GM18873 (cell line): ENCODE results near the gene PLCB1.
A peak's percentile ranks its signal among the peaks of the same experiment; 100 is the strongest.
"Not testable (repeated sequence)": the region's sequence is repeated elsewhere in the genome, so short reads cannot be mapped to it uniquely, and the experiment has no call there.

Source experiments
- ATAC-seq: cut with Tn5 transposase; IDR thresholded peaks from one replicate; pipeline ENCODE4 v1.9.1; 2021; ENCODE audit warnings: mild to moderate bottlenecking, moderate library complexity, moderate number of reproducible peaks; ENCODE audit not compliant: unreplicated experiment, low FRiP score

The PLCB1 gene

DNA sequence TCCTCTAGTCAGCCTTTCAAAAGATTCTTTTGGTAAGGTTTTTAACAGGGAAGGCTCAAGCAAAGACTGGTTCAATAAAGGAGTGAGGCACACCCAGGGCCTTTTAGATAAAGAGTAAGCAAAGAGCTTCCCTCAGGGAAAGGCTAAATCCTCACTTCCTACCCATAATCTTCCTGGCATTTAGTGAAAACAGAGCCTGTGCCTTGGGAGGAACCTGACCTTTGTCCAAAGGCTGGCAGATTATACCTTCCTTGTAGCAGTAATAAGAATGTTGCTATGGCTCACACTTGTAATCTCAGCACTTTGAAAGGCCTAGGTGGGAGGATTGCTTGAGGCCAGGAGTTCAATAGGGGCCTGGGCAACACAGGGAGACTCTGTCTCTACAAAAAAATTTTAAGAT is 656.8 kb downstream of the PLCB1 start:
- no peak for ATAC-seq

DNA sequence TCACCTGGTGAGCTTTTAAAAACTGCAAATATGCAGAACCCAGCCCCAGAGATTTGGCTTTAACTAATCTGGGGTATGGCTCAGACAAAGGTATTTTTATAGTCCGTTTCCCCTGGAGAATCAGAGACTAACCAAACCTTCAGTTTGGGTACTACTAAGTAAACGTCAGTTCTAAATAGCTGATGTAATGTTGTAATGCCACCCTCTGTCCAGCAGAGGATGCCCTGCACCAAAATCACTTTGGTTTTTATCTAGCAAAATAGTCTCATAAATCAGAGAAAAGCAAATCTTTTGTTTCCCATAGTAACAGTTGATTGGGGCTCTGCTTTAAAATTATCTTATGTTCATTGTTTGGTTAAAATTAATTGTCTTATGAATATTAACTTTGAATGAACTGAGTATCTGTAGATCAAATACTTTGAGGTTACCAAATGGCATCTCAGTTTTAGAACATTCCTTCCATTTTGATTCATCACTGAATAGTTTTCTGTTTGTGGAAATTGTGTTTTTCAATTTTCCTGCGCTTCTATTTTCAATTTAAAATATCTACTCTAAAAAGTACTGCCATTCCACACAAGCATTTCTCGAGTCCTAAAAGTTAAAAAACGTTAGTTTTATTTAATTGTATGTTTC is 658.5 kb downstream of the PLCB1 start:
- peak; percentile 56 for ATAC-seq

DNA sequence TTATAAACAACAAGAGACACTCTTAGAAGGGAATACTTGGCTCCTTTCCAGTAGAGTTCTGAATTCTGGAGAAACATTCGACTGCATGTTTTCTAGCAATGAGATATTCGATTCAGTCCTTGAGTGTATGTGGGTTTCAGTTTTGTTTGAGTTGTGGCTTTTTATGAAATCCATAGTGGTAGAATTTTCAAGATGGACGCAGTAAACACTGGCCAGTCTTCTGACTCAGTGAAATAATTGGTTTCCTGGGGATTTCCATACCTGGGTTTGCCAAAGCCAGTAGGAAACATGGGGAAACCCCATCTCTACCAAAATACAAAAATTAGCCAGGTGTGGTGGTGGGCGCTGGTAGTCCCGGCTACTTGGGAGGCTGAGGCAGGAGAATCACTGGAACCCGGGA is 663.3 kb downstream of the PLCB1 start:
- no peak for ATAC-seq

DNA sequence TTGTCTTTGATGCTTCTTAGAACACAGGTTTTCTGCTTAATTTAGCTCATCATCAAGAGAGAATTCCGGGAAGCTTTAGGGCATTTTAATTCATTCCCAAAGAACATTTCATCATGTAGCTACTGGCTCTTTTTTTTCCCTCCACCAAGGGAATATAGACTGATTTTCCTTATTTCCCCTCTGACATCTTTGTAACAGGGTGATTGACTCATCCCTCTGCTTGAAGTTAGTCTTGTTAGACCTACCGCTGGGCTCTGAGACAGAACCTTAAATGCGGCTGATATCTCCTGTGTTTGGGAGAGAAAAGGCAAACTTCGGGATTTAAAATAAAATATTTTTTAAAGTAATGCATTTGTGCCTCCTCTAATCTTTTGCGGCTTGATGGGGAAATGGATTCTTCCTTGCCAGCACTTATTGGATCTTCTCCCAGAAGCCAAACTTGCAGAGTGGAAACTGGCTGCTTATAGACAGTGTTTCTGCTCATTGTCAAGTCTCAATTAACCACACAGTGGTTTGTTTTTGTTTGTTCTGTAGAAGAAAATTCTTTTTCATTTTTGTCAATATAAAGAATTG is 664.1 kb downstream of the PLCB1 start:
- ATAC-seq, result no peak

DNA sequence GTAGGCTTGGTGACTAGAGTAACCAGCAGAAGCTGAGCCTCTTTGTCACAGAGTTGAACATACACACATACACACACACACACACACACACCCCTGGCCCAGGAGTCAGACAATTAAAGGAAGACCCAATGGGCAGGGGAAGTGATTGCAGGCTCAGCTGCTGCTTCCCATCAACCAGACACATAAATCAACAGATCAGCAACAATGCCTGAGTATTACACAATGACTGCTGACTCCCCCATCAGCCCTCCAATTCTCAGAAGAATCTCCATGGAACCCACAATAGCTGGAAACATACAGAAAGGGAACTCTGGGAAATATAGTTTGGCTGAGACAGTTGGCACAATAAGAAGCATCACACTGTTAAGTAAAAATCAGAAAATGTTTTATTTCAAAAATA is 666.4 kb downstream of the PLCB1 start:
- ATAC-seq, result no peak

DNA sequence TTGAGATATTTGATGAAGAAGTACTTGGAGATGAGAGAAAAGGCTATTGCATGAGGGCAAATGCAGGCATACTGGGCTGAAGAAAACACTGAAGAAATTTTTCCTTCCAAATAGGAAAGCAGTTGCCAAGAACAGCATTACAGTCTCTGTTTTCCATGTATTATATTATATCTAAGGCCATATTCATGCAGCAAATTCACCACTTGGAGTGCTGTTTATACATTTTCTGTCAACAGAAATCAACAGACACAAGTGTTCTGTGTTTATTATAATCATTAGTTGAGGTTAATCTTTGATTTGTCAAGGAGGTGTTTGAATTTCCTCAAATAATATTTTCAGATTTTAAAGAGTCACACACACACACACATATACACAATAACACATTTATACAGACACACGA is 668.0 kb downstream of the PLCB1 start:
- ATAC-seq, result no peak

DNA sequence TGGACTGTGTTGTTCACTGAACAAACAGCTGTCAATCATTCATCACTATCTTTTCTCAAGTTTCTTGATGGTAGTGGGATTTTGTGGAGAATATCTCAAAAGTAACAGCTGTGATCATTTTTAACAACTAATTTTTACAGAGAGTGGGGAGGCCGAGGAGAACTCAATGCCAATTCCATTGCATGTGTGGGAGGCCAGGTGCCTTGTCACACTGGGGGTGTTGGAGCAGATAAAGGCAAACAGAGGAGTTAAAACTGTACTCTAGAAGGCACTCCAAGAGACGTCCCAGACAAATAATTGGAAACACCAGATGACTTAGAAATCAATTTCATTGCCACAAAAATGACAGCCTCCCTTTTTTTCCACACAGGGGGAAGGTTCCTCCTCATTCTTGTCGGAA is 669.6 kb downstream of the PLCB1 start:
- no peak for ATAC-seq

DNA sequence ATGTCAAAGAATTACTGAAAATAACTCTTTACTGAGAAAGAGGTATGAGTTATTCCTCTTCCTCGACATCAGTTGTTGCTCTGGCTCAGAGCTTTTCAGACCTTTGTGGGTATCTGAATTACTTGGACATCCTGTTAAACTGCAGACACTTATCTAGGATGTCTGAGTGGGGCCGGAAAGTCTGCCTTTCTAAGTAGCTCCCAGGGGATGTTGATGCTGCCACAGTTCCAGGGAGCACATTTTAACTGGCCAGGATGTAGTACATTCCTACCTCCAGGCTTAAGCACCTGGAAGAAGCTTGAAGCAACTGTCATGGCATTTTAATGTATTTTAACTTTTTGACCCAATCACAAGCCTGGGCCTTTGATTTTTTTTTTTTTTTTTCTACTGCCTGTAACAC is 671.0 kb downstream of the PLCB1 start:
- no peak for ATAC-seq

DNA sequence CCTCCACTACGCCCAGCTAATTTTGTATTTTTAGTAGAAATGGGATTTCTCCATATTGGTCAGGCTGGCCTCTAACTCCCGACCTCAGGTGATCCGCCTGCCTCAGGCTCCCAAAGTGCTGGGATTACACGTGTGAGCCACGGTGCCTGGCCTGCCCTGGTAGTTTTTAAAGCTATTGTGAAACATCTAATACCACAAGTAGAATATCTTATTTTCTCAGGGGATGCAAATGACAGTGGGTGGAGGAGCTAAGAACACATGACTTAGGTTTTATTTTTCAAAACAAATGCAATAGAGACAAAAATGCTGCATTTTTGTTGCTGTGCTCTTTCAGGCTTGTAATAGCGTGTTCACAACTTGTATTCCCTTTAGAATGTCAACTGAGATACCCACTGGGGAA is 671.9 kb downstream of the PLCB1 start:
- no peak for ATAC-seq

DNA sequence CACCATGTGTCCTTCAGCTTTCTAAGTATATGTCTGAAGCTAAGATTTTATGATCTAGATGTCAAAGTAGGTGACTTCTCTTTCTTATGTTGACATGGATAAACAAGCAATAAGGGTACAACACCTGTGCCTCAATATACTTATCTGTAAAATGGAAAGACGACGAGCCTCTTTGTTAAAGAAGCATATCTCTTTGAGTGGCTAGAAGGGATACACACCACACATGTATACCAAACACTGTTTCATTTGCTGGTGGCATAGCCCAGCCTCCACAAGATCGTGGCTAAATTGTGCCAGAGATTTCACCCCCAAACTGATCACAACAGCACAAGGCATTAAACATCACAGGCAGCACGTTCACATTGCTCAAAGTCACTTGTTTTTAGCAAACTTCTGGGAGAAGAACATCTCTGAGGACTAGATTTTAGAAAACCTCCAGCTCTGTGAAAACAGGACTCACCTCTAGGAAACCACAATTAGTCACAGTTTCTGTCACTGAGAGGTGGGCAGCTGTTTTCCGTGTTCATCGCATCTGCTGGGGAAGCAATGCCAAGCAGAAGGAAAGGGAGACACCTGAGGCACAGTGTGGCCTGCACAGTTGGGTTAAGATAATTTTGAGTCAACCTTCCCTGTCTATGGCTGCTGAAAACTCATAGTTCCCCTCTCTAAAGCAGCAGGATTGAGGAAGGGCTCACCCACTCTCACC is 673.8 kb downstream of the PLCB1 start:
- no peak for ATAC-seq

DNA sequence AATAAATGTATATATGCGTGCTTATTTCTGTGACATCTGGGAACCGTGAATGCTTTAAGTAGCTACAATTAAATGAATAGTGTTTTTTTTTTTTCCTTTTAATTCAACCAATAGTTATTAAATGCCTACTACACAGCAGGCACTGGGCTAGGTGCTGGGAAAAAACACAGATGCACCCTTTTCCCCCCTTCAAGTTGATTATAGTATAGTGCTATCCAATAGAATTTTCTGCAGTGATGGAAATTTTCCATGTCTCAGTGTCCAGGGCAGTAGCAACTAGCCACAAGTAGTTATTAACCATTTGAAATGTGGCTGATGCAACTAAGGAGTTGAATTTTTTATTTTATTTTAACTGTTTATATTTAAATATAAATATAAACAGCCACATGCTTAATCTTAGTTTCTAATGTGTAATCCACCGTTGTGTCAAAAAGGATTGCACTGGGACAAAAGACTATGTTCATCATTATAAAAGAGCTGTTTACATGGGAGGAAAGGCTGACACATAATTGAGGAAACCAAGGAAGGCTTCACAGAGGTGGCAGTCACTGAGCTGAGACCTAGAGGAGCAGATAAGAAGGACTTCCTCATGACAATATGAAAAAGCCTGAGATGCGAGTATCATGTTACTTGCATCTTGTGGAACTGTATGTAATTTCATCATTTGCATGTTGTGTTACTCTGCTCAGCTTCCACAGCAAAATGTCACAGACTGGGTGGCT is 675.6 kb downstream of the PLCB1 start:
- ATAC-seq, result no peak

DNA sequence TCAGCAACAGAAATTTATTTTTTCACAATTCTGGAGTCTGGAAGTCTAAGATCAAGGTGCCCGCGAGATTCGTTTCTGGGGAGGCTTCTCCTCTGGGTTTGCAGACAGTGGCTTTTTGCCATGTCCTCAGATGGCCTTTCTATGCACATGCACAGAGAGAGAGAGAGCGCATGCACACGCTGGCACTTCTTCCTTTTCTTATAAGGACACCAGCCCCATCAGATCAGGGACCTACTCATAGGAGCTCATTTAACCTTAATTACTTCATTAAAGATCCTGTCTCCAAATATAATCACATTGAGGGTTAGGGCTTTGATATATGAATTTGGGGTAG is 676.1 kb downstream of the PLCB1 start:
- ATAC-seq, result no peak

DNA sequence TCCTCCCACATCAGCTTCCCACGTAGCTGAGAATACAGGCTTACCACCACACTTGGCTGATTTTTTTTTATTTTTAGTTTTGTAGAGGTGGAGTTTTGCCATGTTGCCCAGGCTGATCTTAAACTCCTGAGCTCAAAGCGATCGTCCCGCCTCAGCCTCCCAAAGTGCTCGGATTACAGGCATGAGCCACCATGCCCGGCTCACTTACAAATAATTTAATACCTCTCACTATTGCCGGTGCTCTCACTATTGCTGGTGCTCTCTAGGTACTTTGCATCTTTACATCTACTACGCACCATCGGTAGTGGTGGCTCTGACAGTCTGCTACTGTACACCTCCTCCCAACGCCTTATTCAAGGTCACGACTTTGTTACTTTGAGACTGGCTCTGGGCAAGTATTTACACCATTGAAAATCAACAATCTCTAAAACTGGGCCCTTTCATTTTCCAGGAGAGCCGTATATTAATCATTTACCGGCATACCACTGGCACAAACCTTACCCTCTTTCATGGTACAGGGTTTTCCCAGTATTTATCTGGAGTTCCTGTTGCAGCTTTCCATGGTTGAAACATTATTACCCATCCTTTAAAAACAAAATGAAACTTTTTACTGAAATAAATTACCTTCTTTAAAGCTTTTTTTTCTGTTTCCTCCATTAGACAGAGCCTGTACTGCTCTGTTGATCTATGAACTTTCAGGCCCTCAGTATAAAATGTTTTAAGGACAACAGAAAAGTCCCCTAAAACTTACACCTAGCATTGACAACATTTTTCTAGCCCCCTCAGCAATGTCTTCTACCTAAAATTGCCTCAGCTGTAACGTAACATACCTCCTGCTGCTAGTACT is 677.3 kb downstream of the PLCB1 start:
- no peak for ATAC-seq

DNA sequence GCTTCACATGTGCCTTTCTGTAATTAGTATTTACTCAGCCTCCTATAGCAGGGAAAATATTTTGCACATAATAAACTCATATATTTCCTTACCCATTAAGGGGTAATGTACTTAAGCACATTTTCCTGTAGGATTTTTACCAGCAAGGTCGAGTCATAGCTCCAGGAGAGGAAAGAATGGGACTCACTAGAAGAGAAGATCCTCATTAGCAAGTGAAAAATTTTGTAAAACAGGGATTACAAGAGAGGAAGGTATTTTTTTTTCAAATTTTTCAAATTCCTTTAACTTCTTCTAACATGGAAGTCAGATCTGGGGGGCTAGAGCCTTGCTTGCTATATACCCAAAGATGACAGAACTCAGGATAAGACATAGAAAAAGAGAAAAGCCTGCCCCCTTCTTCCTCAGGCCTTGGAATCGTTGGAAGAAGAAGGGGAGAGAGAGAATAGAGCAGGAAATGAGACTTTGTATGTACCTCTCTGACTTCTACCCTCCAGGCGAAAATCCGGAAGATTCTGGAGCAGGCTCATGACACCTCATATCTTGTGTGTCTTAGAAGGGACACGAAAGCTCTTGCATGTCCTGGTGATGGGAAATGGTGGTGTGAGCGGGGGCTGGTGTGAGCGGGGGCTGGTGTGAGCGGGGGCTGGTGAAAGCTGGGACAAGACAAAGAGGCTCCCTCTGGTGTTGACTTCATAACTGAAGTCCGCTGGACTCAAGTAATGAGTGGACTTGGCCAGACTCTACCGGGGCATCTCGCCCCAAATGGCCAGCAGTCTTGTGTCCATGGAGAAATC is 679.9 kb downstream of the PLCB1 start:
- no peak for ATAC-seq

DNA sequence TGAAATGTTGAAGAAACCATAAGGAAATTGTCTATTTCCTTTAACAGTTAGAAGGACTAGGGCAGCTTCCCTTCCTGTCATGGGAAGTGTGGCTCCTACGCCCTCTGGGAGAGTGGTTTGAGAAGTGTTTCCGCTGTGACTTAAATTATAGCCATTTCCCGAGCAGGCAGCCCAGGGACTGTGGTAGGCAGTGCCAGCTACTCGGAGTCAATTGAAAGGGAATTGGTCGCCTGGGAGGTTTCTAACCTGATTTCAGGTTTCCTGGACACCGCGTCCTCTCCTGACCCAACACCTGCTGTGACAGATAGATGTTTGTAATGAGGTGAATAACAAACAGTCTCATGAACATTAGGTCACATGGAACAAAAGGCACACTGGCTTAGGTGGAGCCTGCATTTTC is 680.8 kb downstream of the PLCB1 start:
- no peak for ATAC-seq

DNA sequence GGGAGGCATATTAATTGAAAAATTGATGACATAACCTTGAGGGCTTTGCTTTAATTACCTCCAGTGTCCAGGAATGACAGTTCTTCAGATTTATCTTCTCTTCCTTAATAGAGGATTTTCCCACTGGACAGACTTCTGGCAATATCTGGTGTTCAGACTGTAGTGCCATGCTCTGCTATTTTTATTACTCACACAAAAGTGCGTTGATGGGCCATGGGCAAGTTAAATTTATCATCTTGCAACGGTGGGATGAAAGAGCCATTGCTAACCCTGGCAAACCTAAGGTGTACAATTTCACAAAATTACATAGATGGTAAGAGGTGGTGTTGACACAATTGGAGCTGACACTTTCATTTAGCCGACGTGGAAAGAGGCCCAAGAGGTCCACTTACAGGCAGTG is 683.1 kb downstream of the PLCB1 start:
- ATAC-seq, result no peak

DNA sequence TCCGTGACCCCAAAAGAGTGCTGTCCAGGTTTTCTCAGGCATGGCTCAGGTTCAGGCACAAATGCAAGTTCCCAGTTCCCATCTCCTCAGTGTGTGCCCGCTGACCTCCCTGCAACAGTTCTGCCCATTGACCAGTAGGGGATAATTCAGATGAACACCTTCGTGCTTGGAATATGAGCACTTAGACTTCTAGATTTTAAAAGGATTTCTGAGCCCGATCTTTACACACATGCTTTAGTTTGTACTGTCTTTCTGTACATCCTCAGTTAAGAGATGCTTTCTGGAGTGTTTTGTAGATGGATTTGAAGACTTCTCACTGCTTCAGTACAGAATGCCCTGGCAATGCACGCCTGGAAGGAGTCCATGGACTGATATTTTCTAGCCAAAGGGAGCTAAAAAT is 697.2 kb downstream of the PLCB1 start:
- ATAC-seq, result no peak

DNA sequence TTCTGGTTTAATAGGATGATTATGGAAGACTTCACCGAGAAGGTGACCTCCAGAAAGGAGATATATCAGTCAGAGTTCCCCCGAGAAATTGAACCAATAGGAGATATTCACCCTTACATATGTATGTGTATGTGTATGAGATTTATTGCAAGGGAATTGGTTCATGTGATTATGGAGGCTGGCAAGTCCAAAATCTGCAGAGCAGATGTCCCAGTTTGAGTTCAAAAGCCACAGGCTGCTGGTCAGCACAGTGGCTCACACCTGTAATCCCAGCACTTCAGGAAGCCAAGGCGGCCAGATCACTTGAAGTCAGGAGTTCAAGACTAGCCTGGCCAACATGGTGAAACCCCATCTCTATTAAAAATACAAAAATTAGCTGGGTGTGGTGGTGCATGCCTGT is 702.2 kb downstream of the PLCB1 start:
- not testable (repeated sequence) for ATAC-seq

DNA sequence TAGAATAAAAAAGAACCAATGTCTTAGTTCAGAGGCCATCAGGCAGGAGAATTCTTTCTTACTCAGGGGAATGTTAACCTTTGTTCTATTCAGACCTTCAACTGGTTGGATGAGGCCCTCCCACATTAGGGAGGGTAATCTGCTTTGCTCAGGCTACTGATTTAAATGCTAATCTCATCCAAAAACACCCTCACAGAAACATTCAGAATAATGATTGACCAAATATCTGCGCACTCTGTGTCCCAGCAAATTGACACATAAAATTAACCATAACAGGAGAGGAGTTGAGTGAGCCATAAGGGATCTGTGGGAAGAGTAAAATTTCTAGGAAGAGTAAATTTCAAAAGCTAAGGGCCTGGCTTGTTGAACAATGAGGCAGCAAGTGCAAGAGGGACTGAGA is 702.8 kb downstream of the PLCB1 start:
- no peak for ATAC-seq

DNA sequence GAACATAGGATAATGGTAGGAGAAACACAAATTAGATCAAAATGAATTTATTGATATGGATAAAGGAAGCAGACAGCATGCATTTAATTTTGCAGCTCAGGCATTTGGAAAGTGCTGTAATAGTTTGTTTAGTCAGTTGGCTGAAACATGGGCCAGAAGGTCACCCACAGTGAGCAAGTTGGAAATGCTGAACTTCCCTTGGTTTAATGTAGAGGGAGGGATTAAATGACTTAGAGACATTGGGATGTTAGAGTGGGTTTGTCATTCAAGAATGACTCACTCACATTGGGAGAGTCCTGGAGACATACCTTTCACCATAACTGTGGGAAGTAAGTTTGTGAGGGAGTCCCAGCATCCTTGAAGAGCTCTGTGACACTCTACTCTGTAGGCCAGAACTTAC is 705.3 kb downstream of the PLCB1 start:
- ATAC-seq, result no peak
